NCI-H2081 treated with DMSO at 0.1 percent for 48 hours (cell line): ENCODE data around the gene CLIC4.
"Not testable (repeated sequence)": the region's sequence is repeated elsewhere in the genome, so short reads cannot be mapped to it uniquely, and the experiment has no call there.

ENCODE experiments used
- DNase-seq: peaks from one replicate; lab custom pipeline; 2025; lab: John Stamatoyannopoulos, UW

The CLIC4 gene

DNA sequence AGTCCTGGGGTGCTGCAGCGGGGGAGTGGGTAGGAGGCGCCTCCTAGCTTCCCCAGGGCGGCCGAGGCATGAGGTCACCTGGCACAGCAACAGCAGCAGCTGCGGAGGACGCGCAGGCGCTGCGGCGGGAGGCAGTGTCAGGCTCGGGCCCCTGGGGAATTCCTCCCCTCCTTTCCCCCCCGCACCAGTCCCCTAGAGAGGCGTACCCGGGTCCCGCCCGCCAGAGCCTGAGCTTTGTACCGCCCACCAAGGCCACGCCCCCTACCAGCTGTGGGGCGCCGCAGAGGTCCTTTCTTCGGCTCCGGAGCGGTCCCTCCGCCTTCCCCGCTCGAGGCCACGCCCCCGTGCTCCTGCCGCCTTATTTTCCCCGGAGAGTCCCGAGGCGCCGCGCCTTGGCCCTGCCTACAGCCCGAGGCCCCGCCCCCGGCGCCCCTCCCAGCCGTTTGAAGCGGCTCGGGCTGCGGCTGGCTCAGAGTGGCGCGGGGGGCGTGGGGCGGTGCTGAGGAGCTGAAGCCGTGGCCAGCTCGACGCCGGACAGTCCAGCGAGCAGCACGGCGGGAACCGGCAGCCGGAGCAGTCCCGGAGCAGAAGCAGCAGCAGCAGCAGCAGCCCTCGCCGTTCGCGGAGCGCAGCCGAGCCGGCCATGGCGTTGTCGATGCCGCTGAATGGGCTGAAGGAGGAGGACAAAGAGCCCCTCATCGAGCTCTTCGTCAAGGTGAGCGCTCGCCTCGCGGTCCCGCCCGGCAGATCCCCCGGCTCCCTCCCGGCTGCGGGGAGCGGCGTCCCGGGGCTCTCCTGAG, at the start of gene CLIC4:
Gene CLIC4 (plus strand): TSS at position 537 of the 800 bp plus-strand sequence. CDS start 107 bp downstream, at position 644.
- DNase-seq: peak; percentile 95

DNA sequence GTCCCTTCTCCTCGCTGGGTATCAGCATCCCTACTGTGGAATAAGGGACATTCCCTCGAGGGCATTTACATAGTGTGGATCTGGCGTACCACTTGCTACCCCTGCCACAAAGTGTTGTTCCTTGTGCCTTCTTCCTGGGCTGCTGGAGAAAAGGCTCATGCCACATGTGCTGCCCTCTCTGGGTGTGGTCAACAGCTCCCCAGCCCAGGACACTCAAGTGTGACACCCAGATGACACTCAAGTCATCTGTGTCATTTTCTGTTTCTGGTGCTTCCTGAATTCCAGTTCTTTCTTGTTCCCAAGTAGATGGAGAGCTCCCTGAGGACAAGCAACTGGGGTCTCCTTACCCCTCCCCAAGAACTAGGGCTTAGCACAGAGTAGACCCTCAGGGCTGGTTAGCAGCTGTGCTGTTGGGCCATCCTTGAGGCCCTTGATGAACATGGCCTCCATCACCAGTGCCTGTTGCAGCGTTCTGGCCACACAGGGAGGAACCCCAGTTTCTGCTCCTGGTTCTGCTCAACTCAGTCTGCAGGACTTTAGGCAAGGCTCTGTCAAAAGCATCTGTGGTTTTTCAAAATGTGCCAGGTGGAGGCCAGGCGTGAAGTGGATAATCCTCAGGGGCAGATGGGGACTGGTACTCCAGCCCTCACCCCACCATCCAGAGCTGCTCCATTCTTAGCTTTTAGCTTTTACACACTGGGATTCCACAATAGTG, 49.0 kb upstream of the CLIC4 start:
- no peak for DNase-seq

DNA sequence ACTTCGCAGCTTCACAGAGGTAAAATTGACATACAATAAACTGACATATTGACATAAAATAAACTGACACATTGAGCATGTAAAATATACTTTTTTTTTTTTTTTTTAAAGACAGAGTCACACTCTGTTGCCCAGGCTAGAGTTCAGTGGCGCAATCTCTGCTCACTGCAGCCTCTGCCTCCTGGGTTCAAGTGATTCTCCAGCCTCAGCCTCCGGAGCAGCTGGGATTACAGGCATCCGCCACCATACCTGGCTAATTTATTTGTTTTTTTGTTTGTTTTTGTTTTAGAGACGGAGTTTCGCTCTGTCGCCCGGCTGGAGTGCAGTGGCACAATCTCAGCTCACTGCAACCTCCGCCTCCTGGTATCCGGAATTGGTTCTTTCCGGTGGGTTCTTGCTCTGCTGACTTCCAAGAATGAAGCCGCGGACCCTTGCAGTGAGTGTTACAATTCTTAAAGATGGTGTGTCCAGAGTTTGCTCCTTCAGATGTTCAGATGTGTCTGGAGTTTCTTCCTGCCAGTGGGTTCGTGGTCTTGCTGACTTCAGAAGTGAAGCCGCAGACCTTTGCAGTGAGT, 48.4 kb upstream of the CLIC4 start:
- no peak for DNase-seq

DNA sequence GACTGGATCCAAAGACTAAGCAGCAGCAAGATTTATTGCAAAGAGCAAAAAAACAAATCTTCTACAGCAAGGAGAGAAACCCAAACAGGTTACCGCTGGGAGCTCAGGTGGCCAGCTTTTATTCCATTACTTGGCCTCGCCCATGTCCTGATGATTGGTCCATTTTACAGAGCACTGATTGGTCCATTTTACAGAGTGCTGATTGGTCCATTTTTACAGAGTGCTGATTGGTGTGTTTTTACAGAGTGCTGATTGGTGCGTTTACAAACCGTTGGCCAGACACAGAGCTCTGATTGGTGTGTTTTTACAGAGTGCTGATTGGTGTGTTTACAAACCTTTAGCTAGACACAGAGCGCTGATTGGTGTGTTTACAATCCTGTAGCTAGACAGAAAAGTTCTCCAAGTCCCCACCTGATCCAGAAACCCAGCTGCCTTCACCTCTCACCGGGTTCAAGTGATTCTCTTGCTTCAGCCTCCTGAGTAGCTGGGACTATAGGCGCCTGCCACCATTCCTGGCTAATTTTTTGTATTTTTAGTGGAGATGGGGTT, 47.7 kb upstream of the CLIC4 start:
- DNase-seq: not testable (repeated sequence)

DNA sequence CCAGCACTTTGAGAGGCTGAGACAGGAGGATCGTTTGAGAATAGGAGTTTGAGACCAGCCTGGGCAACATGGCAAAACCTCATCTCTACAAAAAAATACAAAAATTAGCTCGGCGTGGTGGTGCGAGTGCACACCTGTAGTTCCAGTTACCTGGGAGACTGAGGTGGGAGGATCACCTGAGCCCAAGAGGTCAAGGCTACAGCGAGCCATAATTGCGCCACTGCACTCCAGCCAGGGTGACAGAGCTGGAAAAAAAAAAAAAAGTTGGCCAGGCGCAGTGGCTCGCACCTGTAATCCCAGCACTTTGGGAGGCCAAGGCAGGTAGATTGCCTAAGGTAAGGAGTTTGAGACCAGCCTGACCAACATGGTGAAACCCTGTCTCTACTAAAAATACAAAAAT, 46.9 kb upstream of the CLIC4 start:
- not testable (repeated sequence) for DNase-seq

DNA sequence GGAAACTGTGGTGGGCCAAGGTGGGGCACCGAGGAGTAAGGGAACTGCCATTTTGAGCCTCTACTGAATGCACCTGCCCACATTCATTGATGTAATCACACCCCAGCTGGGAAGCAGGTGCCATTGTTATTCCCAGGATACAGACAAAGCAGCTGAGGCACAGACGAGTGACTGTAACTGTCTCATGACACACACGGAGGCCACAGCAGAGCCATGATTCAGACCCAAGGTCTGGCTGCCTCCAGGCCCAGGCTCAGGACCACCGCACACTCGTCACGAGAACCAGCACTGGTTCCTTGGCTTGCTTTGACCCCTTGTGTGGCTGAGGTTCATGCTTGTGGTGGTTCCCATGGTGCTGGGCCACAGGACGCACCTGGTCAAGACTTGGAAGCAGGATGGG, 45.6 kb upstream of the CLIC4 start:
- no peak for DNase-seq

DNA sequence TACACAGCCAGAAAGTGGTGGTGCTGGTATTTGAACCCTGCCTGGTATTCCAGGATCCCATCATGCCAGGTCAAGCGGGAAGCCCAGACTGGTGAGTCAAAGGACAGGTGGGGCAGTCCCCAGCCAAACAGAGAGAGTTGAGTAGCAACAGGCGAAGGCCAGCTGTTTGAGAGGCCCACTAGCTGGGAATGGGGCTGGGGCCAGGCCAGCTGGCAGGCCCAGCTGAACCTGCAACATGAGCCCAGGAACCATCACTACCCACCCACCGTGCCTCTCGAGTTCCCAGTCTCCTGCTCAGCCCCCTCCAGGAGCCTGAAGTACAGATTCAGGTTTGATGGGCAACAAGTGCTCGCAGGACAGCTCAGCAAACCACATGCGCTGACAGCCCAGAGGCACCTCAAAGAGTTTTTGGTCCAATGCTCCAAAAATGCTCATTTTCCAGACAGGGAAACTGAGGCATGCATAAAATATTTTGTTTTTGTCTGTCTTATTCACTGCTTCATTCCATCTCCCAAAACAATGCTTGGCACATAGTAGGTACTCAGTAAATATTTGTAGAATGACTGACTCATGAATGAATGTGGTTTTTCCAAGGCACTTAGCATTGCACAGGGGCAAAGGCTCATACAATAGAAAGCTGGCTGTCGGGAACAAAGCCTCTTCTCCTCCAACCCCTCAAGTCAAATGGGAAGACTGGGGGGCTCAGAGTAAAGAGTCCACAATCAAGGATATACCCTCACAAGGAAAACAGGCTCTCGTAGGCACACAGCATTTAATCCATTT, 42.5 kb upstream of the CLIC4 start:
- DNase-seq: no peak

DNA sequence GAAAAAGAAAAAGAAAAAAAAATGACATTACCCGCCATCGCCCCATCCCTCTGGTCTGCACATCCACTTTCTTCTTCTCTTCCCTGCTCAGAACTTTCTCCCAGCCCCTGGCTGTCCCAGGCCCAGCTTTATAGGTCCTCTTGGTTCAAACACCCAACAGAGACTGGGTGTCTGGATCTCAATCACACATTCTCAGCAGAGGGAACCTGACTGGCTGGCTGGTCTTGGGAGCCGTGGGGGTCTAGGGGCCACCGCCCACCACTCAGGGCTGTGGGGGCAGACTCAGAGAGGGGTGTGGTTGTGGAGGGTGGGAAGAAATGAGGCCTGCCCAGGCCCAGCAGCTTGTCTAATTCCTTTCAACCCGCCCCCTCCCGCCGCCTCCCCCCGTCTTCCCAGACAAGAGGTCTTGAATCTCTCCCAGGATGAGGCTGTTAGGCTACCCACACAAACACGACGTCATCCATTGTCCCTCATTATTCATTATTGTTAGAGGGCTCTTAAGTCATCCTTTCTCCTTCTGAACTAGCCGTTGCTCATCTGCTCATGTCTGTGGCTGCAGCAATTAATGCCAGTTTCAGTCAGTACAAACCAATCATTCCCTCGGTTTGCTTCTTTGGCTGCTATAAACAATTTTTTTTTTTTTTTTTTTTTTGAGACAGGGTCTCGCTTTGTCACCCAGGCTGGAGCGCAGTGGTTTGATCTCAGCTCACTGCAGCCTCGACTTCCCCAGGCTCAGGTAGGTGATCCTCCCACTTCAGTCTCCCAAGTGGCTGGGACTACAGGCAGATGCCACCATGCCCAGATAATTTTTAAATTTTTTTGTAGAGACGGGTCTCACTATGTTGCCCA, 40.6 kb upstream of the CLIC4 start:
- no peak for DNase-seq

DNA sequence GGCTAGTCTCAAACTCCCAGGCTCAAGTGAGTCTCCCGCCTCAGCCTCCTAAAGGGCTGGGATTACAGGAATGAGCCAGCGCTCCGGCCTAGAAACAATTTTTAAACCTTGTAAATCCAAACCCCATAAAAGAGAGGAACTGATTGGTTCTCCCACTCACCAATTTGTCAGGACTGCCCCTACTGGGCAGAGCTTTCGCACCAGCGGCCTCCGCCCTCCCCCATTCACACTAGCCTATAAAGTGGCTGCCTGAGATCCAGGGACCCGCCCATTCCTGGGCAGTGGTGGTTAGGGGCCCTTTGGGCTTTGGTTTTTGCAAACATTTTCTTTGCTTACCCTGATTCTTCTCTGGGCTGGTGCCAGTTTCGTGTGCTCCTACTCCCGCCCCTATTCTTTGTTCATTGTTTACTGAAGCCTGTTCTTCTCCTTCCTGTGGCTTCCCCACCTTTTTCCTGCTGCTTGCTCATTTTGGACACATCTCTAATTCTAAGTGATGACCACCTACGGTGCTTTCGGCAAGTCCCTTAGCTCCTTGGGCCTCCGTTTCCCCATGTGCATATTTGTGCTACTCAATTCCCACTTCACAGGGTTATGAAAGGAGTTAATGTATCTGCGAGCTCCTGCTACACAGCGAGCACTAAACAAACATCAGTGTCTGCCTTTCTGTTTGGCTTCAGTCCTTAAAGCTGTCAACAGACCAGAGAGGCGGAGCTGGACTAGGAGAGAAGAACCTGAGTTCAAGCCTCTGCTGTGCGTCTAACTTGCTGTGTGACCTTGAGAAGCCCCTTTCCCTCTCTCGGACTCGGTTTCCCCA, 39.8 kb upstream of the CLIC4 start:
- DNase-seq: peak; percentile 97

DNA sequence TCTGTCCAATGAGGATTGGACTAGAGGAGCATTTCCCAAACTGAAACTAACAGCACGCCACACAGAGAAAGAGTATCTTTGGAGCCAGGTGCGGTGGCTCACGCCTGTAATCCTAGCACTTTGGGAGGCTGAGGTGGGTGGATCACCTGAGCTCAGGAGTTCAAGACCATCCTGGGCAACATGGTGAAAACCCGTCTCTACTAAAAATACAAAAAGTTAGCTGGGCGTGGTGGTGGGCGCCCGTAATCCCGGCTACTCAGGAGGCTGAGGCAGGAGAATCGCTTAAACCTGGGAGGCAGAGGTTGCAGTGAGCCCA, 39.2 kb upstream of the CLIC4 start:
- DNase-seq: not testable (repeated sequence)

DNA sequence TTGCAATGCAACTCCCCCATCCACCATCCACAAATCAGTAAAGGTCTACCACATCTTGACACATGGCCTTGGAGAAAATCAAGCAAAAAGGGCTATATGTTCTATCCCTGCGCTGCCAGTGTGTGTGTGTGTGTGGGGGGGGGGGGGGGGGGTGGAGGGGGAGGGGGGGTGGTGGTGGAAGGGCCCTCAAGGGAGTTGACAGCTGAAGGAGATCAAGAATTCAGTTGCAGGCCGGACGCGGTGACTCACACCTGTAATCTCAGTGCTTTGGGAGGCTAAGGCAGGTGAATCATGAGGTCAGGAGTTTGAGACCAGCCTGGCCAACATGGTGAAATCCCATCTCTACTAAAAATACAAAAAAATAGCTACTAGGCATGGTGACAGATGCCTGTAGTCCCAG, 37.6 kb upstream of the CLIC4 start:
- DNase-seq: no peak

DNA sequence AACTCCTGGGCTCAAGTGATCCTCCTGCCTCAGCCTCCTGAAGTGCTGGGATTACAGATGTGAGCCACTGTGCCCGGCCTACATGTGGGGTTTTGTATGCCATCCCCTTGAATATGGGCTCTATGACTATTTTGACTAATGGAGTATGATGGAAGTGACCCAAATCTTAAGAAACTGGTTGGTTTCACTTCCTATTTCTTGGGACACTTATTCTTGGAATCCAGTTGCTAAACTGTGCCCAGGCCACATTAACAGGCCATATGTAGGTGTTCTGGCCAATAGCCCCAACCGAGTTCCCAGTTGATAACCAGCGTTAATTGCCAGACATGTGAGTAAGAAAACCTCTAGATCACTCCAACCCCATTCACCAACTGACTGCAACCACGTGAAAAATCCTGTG, 36.3 kb upstream of the CLIC4 start:
- no peak for DNase-seq

DNA sequence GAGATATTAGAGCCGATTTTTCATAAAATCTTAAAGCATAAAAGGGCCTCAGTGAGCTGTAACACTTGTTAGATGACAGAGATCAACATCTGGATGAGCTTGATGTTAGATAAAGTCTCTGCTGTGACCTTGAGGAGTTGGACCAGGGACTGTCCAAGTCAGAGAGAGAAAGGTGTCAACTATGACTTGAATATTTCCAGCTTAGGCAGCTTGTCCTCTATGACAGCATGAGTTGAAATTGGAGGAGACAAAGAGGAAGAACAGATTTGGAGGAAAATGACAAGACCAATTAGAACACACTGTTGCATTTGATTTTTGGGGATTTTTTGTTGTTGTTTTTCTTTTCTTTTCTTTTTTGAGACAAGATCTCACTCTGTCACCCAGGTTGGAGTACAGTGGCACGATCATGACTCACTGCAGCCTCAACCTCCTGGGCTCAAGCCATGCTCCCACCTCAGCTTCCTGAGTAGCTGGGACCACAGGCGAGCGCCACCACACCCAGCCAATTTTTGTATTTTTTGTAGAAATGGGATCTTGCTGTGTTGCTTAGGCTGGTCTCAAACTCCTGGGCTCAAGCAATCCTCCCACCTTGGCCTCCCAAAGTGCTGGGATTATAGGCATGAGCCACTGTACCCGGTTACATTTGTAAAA, 35.3 kb upstream of the CLIC4 start:
- no peak for DNase-seq

DNA sequence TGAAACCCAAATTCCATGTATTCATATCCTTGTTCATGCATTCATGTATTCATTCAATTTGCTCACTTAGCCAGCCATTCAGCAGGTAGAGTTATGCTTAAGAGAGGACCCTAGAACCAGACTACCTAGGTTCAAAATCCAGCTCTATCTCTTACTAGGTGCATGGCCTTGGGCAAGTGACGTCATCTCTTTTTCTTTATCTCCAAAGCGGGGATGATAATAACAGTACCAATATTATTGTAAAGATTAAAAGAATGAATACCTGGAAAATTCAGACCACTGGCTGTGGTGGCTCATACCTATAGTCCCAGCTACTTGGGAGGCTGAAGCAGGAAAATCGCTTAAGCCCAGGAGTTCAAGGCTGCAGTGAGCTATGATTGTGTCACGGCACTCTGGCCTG, 33.9 kb upstream of the CLIC4 start:
- DNase-seq: no peak

DNA sequence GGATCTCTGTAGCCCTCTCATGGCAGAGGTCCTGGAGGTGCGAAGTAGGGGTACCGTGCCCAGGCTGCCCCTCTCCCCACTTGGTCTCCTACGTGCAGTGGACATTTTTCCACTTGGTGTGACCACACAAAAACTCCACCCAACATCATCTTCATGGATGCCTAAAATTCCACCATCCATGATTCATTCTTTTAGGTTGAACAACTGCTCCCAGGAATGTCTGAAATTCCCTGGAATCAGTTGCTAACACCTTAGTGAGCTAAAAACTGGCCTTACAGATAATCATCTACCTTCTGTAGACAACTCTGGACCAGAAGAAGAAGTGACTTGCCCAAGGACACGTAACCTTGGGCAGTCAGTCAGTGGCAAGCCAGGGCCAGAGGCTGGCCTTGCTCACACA, 32.1 kb upstream of the CLIC4 start:
- no peak for DNase-seq

DNA sequence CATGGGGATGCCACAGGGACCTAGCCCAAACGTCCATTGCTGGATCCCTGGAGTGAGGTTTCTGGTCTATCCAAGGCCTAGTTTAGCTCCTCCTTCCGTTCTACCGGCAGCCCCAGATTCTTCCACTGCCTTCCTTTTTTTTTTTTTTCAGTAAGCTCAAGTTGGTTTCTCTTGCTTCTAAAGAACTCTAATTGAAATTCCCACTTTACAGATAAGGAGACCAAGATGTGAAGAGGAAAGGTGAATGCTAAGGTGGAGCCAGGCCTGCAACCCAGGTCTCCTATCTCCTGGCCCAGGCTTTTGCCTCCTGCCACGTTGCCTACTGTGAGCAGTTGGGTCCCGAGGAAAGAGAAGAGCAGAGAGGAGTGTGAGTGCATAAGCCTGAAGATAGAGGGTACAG, 31.5 kb upstream of the CLIC4 start:
- DNase-seq: no peak

DNA sequence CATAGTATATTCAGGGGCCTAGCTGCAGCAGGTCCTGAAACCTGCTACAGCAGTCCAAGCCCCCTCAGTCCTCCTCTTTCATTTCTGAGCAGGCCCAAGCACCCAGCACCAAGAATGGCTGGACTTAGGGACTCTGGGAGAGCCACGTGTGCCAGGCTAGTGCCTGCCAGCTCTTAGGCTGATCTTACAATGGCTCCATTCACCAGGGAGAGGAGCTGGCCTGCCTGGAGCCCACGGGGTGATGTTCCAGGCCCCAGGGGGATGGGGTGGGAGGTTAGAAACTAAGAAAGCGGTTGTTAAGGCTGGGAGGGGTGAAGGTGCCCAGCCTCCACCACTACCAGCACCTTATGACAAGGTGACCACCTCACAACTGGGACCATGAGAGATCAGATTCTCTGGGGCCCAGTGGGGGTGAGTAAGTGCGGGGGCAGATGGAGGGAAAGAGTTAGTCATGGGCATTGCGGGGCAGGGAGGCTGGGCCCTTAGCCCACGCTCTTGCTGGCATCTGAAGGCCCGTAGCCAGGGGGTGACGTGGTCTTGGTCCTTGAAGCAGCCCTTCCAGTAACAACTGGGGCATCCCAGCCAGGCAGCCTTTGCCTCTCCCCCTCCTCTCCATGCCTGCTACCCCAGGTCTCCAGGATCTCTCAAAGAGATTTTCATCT, 30.3 kb upstream of the CLIC4 start:
- DNase-seq: no peak

DNA sequence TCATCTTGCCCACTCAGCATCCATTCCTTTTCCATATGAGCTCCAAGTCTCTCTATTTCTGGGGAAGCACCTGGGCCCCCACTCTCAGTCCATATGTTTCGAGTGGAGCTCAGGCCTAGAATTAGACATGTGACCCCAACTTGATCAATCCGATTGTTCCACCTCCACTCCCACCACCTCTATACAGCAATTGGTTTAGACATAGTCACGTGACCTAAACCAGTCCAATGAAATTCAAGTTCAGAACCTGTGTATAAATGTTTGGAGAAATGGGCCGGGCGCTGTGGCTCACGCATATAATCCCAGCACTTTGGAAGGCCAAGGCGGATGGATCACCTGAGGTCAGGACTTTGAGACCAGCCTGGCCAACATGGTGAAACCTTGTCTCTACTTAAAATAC, 29.6 kb upstream of the CLIC4 start:
- DNase-seq: no peak

DNA sequence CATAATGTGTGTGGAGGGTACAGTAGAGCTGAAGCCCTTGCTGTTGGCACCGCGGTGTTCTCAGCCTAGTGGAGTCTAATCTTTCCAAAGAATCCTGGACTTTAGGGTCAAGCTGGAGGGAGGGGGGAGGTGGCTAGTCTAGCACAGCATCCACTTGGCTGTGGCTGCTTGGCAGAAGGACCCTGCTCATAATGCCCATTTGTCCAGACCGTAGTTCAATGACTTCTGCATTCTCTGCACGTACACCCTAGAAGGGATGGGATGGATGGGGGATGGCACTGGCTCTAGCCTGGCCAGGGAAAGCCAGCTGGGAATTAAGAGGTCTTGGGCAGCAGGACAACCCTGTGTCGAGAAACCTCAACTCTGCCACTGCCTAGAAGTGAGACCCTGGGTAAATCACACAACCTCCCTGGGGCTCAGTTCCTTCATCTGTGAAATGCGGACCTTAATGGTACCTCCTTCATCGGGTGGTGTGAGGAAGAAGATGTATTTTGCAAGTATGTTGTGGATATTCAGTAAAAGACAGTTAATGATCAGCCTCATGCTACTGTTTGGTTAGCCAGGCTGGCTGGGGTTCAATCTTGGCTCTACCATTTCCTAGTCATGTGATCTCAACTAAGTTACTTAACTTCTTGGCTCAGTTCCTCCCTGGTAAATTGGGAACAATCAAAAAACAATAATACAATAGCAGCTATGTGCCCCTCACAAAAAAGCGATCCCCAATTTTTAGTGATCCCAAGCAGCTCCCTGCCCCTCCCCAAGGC, 27.2 kb upstream of the CLIC4 start:
- DNase-seq: no peak
